Activated B cell treated with CpG ODN at 0.5 μM for 24 hours (primary cell): ENCODE measurements around the gene IGF2BP3. TPM values are rescaled to one million over a fixed set of nuclear protein-coding genes. Genes with fewer than 3 reads are reported as not detected.

Experiments
- ATAC-seq: fragments of 200-7000 bp; cut with Tn5 transposase; one replicate; pipeline ENCODE4 v1.10.0; 2021; ENCODE audit warnings: low read depth, mild to moderate bottlenecking, moderate library complexity
- CTCF ChIA-PET: fragments of 350-600 bp; sonication (Branson Sonifier 250); formaldehyde crosslinking; loops from one replicate; lab custom pipeline; 2021; ENCODE audit warnings: antibody characterized with exemption; lab: Charles Lee
- POLR2A ChIA-PET: fragments of 350-600 bp; sonication (Branson Sonifier 250); formaldehyde crosslinking; loops from one replicate; lab custom pipeline; 2021; ENCODE audit warnings: antibody characterized with exemption; lab: Charles Lee
- DNase-seq: peaks from one replicate; pipeline ENCODE4 v3.0.0; 2022
- H3K27ac Mint-ChIP-seq: one replicate; pipeline ENCODE4 v1.8.0; 2020; ENCODE audit warnings: mixed read lengths
- H3K27me3 Mint-ChIP-seq: one replicate; pipeline ENCODE4 v1.8.0; 2021; ENCODE audit warnings: mixed read lengths
- H3K36me3 Mint-ChIP-seq: one replicate; pipeline ENCODE4 v1.8.0; 2021; ENCODE audit warnings: low read depth, mixed read lengths
- H3K4me1 Mint-ChIP-seq: one replicate; pipeline ENCODE4 v1.8.0; 2021; ENCODE audit warnings: mixed read lengths
- H3K4me3 Mint-ChIP-seq: one replicate; pipeline ENCODE4 v1.8.0; 2020; ENCODE audit warnings: mild to moderate bottlenecking, mixed read lengths
- H3K9me3 Mint-ChIP-seq: one replicate; pipeline ENCODE4 v1.8.0; 2020; ENCODE audit warnings: mixed read lengths
- intact Hi-C: fragments of 100-400 bp; cut with micrococcal nuclease; formaldehyde crosslinking; loops from one replicate; pipeline ENCODE4 v1.15.1; 2024
- total RNA-seq: library from RNA; stranded (reverse); gene quantifications from 2 replicates; pipeline ENCODE4 v1.2.3, GENCODE V29; 2022
- TF ChIP-seq, protein P1 (sequence below): fragments of 200-600 bp; IDR thresholded peaks from one replicate; pipeline ENCODE4 v1.8.0; 2022; ENCODE audit warnings: antibody characterized with exemption, mild to moderate bottlenecking

IGF2BP3 gene
- total RNA-seq, 1 donor from 2014 or later = 10.3 TPM

DNA sequence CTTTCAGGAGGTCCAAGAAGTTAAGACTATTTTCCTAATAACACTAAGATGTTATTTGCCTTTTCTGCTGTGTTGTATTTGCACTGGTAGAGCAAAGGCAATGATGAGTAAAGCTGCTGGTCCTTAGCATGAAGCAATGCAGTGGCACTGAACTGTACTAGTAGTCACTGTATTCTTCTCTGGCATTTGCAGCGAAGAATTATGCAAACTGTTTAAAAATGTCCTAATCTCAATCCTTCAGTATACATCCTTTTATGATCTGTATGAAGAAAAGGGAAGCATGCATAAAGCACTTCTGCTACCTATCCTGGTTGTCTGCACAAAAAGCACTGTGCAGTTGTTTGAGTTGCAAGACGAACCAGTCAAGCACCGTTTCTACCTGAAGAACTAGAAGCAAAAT, 20.4 kb downstream of the IGF2BP3 start:
- no peak for ATAC-seq
- H3K27me3 Mint-ChIP-seq = peaks cover 4% of the 10 kb centered on the region

GRCh38 chr7:23445326-23445725, 25.0 kb downstream of the IGF2BP3 start:
- intact Hi-C loops = no loop called here
- TF ChIP-seq, protein P1, sequence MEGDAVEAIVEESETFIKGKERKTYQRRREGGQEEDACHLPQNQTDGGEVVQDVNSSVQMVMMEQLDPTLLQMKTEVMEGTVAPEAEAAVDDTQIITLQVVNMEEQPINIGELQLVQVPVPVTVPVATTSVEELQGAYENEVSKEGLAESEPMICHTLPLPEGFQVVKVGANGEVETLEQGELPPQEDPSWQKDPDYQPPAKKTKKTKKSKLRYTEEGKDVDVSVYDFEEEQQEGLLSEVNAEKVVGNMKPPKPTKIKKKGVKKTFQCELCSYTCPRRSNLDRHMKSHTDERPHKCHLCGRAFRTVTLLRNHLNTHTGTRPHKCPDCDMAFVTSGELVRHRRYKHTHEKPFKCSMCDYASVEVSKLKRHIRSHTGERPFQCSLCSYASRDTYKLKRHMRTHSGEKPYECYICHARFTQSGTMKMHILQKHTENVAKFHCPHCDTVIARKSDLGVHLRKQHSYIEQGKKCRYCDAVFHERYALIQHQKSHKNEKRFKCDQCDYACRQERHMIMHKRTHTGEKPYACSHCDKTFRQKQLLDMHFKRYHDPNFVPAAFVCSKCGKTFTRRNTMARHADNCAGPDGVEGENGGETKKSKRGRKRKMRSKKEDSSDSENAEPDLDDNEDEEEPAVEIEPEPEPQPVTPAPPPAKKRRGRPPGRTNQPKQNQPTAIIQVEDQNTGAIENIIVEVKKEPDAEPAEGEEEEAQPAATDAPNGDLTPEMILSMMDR = no peak
- Mint-ChIP-seq H3K36me3 (no peaks in the 10 kb centered on the region), H3K4me1 (no peaks in the 10 kb centered on the region), H3K4me3 (no peak overlapping the region), H3K27me3 (no peaks in the 10 kb centered on the region), H3K27ac (no peak overlapping the region), H3K9me3 (no peaks in the 10 kb centered on the region)
- ChIA-PET CTCF (interaction anchor here (1.5 kb wide), 1 partner anchor 16 kb away, joined by 3 read pairs; no protein-coding TSS in a partner anchor), POLR2A (interaction anchor here (0.6 to 1.2 kb wide), 2 partner anchors 16 to 19 kb away, joined by 3 to 4 read pairs; no protein-coding TSS in a partner anchor)
- DNase-seq (no peak), ATAC-seq (no peak)

More for the DNA sequence above, 20.4 kb downstream of the IGF2BP3 start:
- Mint-ChIP-seq H3K27ac (no peak overlapping the region), H3K36me3 (no peaks in the 10 kb centered on the region), H3K4me3 (no peak overlapping the region), H3K4me1 (no peaks in the 10 kb centered on the region), H3K9me3 (no peaks in the 10 kb centered on the region)
- intact Hi-C loops = no loop called here
- TF ChIP-seq, protein P1 = no peak
- POLR2A ChIA-PET = no interaction called here
- DNase-seq = no peak
- CTCF ChIA-PET = no interaction called here

GRCh38 chr7:23443974-23444373, 26.3 kb downstream of the IGF2BP3 start:
- ChIA-PET CTCF (interaction anchor here (1.5 kb wide), 1 partner anchor 15 kb away, joined by 3 read pairs; no protein-coding TSS in a partner anchor), POLR2A (no interaction called here)
- DNase-seq (no peak), ATAC-seq (no peak)
- no peaks in the 10 kb centered on the region for H3K4me1 Mint-ChIP-seq
- no peaks in the 10 kb centered on the region for H3K9me3 Mint-ChIP-seq
- H3K4me3 Mint-ChIP-seq = no peak overlapping the region
- no peaks in the 10 kb centered on the region for H3K36me3 Mint-ChIP-seq
- H3K27ac Mint-ChIP-seq = no peak overlapping the region
- TF ChIP-seq, protein P1 = no peak
- H3K27me3 Mint-ChIP-seq = no peaks in the 10 kb centered on the region
- intact Hi-C loops = no loop called here

GRCh38 chr7:23438171-23438570, 32.1 kb downstream of the IGF2BP3 start:
- no peak overlapping the region for H3K27ac Mint-ChIP-seq

DNA sequence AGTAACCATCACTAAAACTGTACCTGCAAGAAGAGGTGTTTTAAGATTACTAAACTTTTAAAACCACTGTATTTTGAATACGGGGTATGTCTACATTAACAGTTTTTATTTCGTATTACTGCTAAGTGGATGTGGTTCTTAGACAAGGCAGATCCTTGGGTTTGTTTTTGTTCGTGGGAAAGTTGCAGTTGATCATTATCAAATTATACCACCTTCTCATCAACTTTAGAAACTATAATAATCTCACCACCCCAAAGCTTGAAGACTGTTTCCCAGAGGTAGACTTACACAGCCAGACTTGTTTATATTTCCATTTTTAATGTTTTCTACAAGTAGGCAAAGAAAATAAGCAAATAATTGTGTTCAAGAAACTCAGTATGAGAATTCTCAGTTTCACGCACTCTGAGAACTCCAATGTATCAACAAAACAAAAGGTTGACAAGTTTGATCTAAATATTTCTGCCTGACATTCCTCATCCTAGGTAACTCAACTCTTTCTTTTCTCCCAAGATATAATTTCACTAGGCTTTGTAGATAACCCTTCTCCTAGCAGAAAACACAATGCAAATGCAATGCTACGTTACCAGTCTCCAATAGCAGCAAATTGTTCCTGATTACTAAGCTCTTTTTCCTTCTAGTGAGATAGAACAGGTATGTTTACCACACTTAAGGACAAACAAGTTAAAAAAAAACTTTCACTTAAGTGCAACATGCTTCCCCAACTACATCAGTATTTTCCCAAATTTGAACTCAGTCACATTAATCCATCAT, 36.0 kb downstream of the IGF2BP3 start:
- Mint-ChIP-seq H3K4me1 (no peaks in the 10 kb centered on the region), H3K27me3 (peaks cover 5% of the 10 kb centered on the region), H3K27ac (no peak overlapping the region), H3K9me3 (no peaks in the 10 kb centered on the region), H3K4me3 (no peak overlapping the region), H3K36me3 (no peaks in the 10 kb centered on the region)
- intact Hi-C loops = no loop called here
- no peak for DNase-seq
- ChIA-PET POLR2A (no interaction called here), CTCF (no interaction called here)
- no peak for ATAC-seq
- TF ChIP-seq, protein P1 = no peak

More at GRCh38 chr7:23438171-23438570, 32.1 kb downstream of the IGF2BP3 start:
- ATAC-seq = no peak
- H3K27me3 Mint-ChIP-seq = peaks cover 5% of the 10 kb centered on the region
- H3K9me3 Mint-ChIP-seq = no peaks in the 10 kb centered on the region
- no peaks in the 10 kb centered on the region for H3K4me1 Mint-ChIP-seq
- TF ChIP-seq, protein P1 = no peak
- intact Hi-C loops = no loop called here
- ChIA-PET CTCF (no interaction called here), POLR2A (no interaction called here)
- no peaks in the 10 kb centered on the region for H3K36me3 Mint-ChIP-seq
- H3K4me3 Mint-ChIP-seq = no peak overlapping the region
- no peak for DNase-seq
